ENCODE data around the gene MDC1. TPM values are rescaled to one million over a fixed set of nuclear protein-coding genes. Genes with fewer than 3 reads are reported as not detected.

MDC1 gene
- total and polyA plus RNA-seq, 2 of the 13 experiments (the other 11 are each of a cell fraction or from before 2014, with no cell fraction given), result 8.4 to 14.0 TPM

DNA sequence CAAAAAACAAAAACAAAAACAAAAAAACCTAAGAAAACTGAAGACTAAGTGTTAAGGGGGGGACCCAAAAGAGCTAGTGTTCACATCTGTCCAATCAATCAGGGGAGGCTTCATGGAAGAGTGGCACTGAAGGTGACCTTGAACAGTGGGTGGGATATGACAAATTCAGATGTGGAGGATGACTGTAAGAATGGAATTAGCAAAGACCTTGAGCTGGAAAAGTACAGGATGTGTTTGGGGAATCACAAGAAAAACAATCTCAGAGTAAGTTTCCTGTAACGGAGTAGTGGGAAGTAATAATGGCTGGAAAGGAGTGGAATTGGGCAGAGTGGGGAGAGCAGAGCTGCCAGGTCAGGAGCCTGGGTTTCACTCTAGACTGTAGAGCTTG, 30.2 kb upstream of the MDC1 start (continued):
- TF ChIP-seq EP300 (IDR thresholded peaks at IDR 0.05; ENCODE audit: low read depth in 2 of 2, low read length in 2 of 2), result peak in 1 of 2 experiments; percentile 63; a peak in 1 of 4 replicates
- TF ChIP-seq EP300 (CRISPR knock-in tag; IDR thresholded peaks at IDR 0.05; ENCODE audit: borderline replicate concordance), result no peak
- 0 out of 2 replicates have a peak, but pooled peaks have one; percentile 1 for TF ChIP-seq GABPB1 (CRISPR knock-in tag; IDR thresholded peaks at IDR 0.05)
- TF ChIP-seq, protein P1, sequence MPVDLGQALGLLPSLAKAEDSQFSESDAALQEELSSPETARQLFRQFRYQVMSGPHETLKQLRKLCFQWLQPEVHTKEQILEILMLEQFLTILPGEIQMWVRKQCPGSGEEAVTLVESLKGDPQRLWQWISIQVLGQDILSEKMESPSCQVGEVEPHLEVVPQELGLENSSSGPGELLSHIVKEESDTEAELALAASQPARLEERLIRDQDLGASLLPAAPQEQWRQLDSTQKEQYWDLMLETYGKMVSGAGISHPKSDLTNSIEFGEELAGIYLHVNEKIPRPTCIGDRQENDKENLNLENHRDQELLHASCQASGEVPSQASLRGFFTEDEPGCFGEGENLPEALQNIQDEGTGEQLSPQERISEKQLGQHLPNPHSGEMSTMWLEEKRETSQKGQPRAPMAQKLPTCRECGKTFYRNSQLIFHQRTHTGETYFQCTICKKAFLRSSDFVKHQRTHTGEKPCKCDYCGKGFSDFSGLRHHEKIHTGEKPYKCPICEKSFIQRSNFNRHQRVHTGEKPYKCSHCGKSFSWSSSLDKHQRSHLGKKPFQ (CRISPR knock-in tag; IDR thresholded peaks at IDR 0.05; ENCODE audit: insufficient replicate concordance), result peak; percentile 26
- peak; percentile 48 for TF ChIP-seq RARA (CRISPR knock-in tag; IDR thresholded peaks at IDR 0.05)
- peak; percentile 41; the same call in 1 of the 2 replicates for TF ChIP-seq RCOR2 (CRISPR knock-in tag; IDR thresholded peaks at IDR 0.05)
- TF ChIP-seq ZNF720 (CRISPR knock-in tag; IDR thresholded peaks at IDR 0.05), result no peak
- TF ChIP-seq REPIN1 (CRISPR knock-in tag; IDR thresholded peaks at IDR 0.05; ENCODE audit: borderline replicate concordance, low read depth), result no peak
- TF ChIP-seq ZNF766 (CRISPR knock-in tag; IDR thresholded peaks at IDR 0.05; ENCODE audit: borderline replicate concordance), result no peak
- no peak; the same call in 1 of the 2 replicates for TF ChIP-seq FOXA3 (CRISPR knock-in tag; IDR thresholded peaks at IDR 0.05)
- peak; percentile 59 for TF ChIP-seq MIXL1 (CRISPR knock-in tag; IDR thresholded peaks at IDR 0.05)
- no peak for TF ChIP-seq SOX13 (IDR thresholded peaks at IDR 0.05)
- TF ChIP-seq SOX13 (CRISPR knock-in tag; conservative IDR thresholded peaks at IDR 0.05 in 1 of 2, IDR thresholded peaks at IDR 0.05 in 1 of 2), result peak in 1 of 2 experiments; percentile 54; a peak in 1 of 4 replicates
- no peak for TF ChIP-seq ZNF512 (CRISPR knock-in tag; IDR thresholded peaks at IDR 0.05)
- TF ChIP-seq, protein P2, sequence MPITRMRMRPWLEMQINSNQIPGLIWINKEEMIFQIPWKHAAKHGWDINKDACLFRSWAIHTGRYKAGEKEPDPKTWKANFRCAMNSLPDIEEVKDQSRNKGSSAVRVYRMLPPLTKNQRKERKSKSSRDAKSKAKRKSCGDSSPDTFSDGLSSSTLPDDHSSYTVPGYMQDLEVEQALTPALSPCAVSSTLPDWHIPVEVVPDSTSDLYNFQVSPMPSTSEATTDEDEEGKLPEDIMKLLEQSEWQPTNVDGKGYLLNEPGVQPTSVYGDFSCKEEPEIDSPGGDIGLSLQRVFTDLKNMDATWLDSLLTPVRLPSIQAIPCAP (CRISPR knock-in tag; IDR thresholded peaks at IDR 0.05; ENCODE audit: low read depth), result no peak
- peak; percentile 16; the same call in 1 of the 2 replicates for TF ChIP-seq ERF (CRISPR knock-in tag; IDR thresholded peaks at IDR 0.05)
- no peak for TF ChIP-seq ATF5 (CRISPR knock-in tag; IDR thresholded peaks at IDR 0.05; ENCODE audit: low read depth)
- TF ChIP-seq MIER3 (CRISPR knock-in tag; IDR thresholded peaks at IDR 0.05; ENCODE audit: borderline replicate concordance), result peak; percentile 50; the same call in 1 of the 2 replicates
- TF ChIP-seq ZNF792 (CRISPR knock-in tag; IDR thresholded peaks at IDR 0.05), result peak; percentile 19; the same call in 1 of the 2 replicates
- TF ChIP-seq FOSL2 (CRISPR knock-in tag; IDR thresholded peaks at IDR 0.05), result 0 out of 2 replicates have a peak, but pooled peaks have one; percentile 40
- TF ChIP-seq, protein P3, sequence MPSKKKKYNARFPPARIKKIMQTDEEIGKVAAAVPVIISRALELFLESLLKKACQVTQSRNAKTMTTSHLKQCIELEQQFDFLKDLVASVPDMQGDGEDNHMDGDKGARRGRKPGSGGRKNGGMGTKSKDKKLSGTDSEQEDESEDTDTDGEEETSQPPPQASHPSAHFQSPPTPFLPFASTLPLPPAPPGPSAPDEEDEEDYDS (CRISPR knock-in tag; IDR thresholded peaks at IDR 0.05), result 0 out of 2 replicates have a peak, but pooled peaks have one; percentile 17
- TF ChIP-seq, protein P4, sequence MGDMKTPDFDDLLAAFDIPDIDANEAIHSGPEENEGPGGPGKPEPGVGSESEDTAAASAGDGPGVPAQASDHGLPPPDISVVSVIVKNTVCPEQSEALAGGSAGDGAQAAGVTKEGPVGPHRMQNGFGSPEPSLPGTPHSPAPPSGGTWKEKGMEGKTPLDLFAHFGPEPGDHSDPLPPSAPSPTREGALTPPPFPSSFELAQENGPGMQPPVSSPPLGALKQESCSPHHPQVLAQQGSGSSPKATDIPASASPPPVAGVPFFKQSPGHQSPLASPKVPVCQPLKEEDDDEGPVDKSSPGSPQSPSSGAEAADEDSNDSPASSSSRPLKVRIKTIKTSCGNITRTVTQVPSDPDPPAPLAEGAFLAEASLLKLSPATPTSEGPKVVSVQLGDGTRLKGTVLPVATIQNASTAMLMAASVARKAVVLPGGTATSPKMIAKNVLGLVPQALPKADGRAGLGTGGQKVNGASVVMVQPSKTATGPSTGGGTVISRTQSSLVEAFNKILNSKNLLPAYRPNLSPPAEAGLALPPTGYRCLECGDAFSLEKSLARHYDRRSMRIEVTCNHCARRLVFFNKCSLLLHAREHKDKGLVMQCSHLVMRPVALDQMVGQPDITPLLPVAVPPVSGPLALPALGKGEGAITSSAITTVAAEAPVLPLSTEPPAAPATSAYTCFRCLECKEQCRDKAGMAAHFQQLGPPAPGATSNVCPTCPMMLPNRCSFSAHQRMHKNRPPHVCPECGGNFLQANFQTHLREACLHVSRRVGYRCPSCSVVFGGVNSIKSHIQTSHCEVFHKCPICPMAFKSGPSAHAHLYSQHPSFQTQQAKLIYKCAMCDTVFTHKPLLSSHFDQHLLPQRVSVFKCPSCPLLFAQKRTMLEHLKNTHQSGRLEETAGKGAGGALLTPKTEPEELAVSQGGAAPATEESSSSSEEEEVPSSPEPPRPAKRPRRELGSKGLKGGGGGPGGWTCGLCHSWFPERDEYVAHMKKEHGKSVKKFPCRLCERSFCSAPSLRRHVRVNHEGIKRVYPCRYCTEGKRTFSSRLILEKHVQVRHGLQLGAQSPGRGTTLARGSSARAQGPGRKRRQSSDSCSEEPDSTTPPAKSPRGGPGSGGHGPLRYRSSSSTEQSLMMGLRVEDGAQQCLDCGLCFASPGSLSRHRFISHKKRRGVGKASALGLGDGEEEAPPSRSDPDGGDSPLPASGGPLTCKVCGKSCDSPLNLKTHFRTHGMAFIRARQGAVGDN (CRISPR knock-in tag; IDR thresholded peaks at IDR 0.05), result no peak

All from HepG2 (cell line).